DOHH2 (cell line): Measurements from ENCODE around the gene RAF1.

Experiments used
- CTCF ChIP-seq: fragments of 200-600 bp; sonication (generic); IDR thresholded peaks from one replicate; pipeline ENCODE4 v1.5.1; 2014; ENCODE audit warnings: antibody characterized with exemption, mild to moderate bottlenecking, low read depth, low read length; ENCODE audit not compliant: poor library complexity, severe bottlenecking
- EZH2phosphoT487 ChIP-seq: fragments of 200-600 bp; sonication (generic); IDR thresholded peaks from 2 replicates; pipeline ENCODE4 v1.6.1; 2017; ENCODE audit warnings: borderline replicate concordance, mild to moderate bottlenecking, antibody characterized with exemption, low read length, moderate library complexity, mixed read lengths

GRCh38 chr3:12556690-12557472 lies 107.0 kb downstream of the RAF1 start, which contains the start of gene MKRN2:
- no peak for TF ChIP-seq CTCF
- no peak for TF ChIP-seq EZH2phosphoT487
